Left ventricle myocardium superior (tissue), 1 donor: Measurements from ENCODE around the gene GP5. TPM values are rescaled to one million over a fixed set of nuclear protein-coding genes. Genes with fewer than 3 reads are reported as not detected.
A peak's percentile ranks its signal among the peaks of the same experiment; 100 is the strongest.

Experiments
- ATAC-seq: fragments of 200-7000 bp; cut with Tn5 transposase; one replicate; pipeline ENCODE4 v1.9.1; 2020; ENCODE audit warnings: mild to moderate bottlenecking, moderate library complexity
- DNase-seq: peaks from one replicate; pipeline ENCODE4 v3.0.0-alpha.2; 2020
- intact Hi-C: fragments of 100-400 bp; cut with micrococcal nuclease; formaldehyde crosslinking; loops from one replicate; pipeline ENCODE4 v1.11.0; 2022
- total RNA-seq: library from RNA; stranded (reverse); fragmentation: NEBNext Ultra II Directional; extraction: Animal tissue kit (Norgen Biotek cat#: 25700); gene quantifications from one replicate; pipeline ENCODE4 v1.2.1, GENCODE V29; 2021
- donor health status: DM: no; HTN: yes; CAD: no; lungs with severe emphysema.

GP5 gene
- total RNA-seq, 1 donor from 2014 or later: not detected

GRCh38 chr3:194380326-194380725 lies 18.7 kb downstream of the GP5 start:
- intact Hi-C loops: no loop called here
- DNase-seq (no peak), ATAC-seq (no peak)

- DNase-seq (peak; percentile 13), ATAC-seq (no peak)
- intact Hi-C loops: no loop called here
Measured at GRCh38 chr3:194379651-194380050, 19.4 kb downstream of the GP5 start.

GRCh38 chr3:194379231-194379630 lies 19.8 kb downstream of the GP5 start:
- ATAC-seq: no peak
- intact Hi-C loops: no loop called here
- no peak for DNase-seq

DNA sequence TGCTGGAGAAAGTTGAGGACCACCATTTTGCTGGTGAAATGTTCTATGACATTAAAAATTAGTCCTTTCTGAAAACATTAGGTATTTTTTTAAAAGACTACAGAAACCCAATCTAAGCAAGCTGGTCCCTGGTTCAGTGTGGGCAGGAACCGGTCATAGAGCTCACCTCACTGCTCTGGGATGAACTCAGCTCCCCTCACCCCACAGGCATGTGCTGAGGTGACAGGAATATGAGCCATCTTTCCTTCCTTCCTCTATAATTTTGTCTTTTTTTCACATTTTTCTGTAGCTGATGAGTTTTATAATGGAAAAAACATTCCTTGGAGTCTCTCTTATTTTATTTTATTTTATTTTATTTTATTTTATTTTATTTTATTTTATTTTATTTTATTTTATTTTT lies 21.4 kb downstream of the GP5 start:
- peak; percentile 4 for DNase-seq
- intact Hi-C loops: no loop called here
- ATAC-seq: no peak

DNA sequence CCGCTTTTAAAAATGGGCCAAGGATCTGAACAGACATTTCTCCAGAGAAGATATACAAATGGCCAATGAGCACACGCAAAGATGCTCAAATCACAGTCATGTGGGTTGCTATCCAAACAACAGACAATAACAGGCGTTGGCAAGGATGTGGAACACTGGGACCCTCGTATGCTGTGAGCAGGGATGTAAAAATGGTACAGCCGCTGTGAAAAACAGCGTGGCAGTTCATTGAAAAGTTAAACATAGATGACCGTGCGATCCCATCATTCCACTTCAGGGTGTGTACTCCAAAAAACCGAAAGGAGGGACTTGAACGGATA lies 22.9 kb downstream of the GP5 start:
- ATAC-seq (no peak), DNase-seq (no peak)
- intact Hi-C loops: no loop called here

- ATAC-seq (no peak), DNase-seq (peak; percentile 9)
- intact Hi-C loops: no loop called here
Measured at GRCh38 chr3:194375473-194376240, 23.4 kb downstream of the GP5 start.

DNA sequence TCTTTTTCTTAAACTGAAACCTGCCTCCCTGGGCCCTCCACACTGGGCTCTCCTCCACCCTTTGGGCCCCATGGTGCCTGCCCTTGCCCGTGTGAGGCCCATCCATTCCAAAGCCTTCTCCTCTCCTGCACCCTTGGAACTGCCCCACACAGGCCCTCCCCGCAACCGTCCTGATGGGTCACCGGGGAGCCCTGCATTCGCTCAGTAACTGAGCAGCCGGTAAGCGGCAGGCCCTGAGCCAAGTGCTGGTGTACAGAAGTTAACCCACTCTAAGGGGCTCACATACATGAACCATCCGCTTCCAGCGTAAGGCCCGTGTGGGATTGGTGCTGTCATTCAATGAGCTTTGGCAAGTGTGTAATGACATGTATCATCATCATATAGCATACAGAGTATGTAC lies 24.1 kb downstream of the GP5 start:
- DNase-seq (peak; percentile 25), ATAC-seq (no peak)
- intact Hi-C loops: no loop called here

DNA sequence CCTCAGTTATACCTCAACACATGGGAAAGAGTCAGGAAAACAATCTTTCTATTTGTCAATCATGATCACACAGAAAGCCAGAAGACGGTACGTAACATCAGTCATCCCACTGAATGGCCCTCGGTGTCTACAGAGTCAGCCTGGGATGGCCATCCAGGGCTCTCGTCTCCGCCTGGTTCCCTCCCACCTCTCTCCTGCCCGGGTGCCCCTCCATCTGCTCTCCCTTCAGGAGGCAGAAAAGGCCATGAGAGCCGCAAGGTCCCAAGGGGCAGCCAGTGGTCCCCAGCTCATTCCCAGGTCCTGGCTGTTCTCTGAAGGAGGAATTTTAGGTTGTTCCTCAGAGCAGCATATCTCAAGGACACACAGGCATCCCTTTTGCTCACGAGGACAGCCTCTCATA lies 25.2 kb downstream of the GP5 start:
- ATAC-seq (no peak), DNase-seq (peak; percentile 15)
- intact Hi-C loops: no loop called here

DNA sequence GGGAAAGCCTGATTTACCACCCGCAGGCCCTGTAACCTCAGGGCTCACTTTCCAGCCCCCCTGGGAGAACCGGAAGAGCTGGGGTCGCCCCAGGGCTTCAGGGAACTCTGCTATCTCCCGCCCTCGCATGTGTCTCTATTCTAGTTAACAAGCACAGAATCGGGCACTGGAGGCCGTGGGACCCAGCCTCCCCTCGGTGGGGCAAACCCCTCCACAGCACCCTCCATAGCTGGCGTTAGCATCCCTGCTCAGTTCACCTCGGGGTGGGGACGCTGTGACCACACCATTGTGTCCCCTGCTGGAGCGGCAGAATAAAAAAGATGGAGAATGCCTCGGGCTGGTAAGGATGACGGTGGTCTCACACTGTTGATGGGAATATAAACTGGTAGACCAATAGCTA lies 26.0 kb downstream of the GP5 start:
- no peak for ATAC-seq
- intact Hi-C loops: no loop called here

GRCh38 chr3:194370753-194371152 lies 28.3 kb downstream of the GP5 start:
- intact Hi-C loops: no loop called here
- DNase-seq (no peak), ATAC-seq (no peak)

More for the DNA sequence above, 26.0 kb downstream of the GP5 start:
- DNase-seq: peak; percentile 18

DNA sequence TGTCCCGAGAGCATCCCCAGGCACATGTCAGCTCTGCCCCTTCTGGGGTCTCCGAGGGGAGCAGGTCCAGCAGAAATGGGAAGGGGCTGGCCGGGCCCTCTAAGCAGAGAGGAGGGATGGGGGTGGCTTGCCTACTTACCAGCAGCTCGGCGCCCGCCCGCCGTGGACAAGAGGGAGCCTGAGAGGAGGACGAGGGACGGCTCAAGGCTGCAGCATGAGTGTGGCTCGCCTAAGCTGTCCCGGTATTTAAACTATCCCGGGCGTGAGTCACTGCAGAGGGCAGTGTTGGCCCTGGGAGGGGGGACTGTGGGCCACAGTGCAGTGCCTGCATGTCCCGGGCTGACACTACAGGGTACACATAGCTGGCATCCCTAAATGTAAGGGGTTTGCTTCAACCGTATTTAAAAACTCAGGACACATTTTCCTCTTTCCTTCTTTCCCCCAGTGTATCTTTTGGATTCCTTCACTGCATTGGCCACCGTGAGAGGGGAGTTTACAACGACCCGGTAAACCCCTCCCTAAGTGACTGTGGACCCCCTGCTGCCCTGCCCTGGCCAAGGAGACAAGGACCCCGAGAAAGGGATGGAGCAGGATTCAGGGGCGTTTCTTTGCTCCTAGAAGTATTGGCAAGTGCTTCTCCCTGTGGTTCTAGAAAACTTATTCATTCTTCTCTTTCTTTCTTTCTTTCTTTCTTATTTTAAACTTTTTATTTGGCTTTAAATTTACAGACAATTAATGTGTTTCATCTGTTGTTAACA lies 29.4 kb downstream of the GP5 start, which contains the start of gene LRRC15:
LRRC15 (minus strand) TSS at position 222 of the 758 bp plus-strand sequence. CDS start 8,700 bp downstream, outside the sequence.
- DNase-seq (peak; percentile 24), ATAC-seq (peak; percentile 80)
- intact Hi-C loops: no loop called here

DNA sequence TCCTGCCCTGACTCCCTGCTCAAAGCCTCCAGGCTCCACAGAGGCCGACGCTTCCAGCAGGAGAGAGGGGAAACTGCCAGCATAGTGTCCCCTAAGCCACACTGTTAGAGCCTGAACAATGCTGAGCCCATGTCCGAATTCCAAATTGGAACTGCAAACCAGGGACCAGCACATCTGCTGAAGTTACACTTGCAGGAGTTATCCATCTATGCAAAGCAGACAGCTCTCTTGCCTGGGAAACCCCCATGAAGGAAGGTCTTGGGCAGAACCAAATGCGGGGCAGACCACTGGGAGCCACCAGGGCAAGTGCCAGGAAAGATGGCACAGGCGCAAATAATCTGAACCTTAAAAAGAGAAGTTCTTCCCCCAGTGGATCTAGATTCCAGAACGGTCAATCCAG lies 30.1 kb downstream of the GP5 start:
- ATAC-seq (no peak), DNase-seq (peak; percentile 5)
- intact Hi-C loops: no loop called here

GRCh38 chr3:194367992-194368841 lies 30.8 kb downstream of the GP5 start:
- DNase-seq (peak; percentile 9), ATAC-seq (no peak)
- intact Hi-C loops: no loop called here

GRCh38 chr3:194365978-194366490 lies 33.0 kb downstream of the GP5 start:
- intact Hi-C loops: no loop called here
- no peak for ATAC-seq
- no peak for DNase-seq

GRCh38 chr3:194365526-194365925 lies 33.5 kb downstream of the GP5 start:
- ATAC-seq: no peak
- no peak for DNase-seq
- intact Hi-C loops: no loop called here

GRCh38 chr3:194364652-194365434 lies 34.2 kb downstream of the GP5 start:
- DNase-seq (peak; percentile 51), ATAC-seq (peak; percentile 48)
- intact Hi-C loops: no loop called here

GRCh38 chr3:194364314-194364651 lies 34.8 kb downstream of the GP5 start:
- DNase-seq: no peak
- peak; percentile 14 for ATAC-seq
- intact Hi-C loops: no loop called here

DNA sequence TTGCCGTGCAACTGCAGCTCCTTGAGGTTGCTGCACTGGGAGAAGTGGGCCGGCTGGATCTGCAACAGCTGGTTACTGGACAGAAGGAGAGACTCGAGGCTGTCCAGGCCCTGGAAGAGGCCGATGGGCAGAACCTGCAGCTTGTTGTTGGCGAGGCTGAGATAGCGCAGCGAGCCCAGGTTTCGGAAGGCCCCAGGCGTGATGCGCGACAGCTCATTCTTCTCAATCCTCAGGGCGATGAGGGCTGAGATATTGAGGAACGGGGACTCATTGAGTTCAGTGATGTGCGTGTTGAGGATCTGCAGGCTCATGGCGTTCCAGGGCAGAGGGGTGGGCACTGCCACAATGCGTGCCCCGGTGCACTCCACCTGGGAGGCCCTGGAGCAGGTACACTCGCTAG lies 38.5 kb downstream of the GP5 start:
- ATAC-seq (no peak), DNase-seq (no peak)
- intact Hi-C loops: no loop called here

DNA sequence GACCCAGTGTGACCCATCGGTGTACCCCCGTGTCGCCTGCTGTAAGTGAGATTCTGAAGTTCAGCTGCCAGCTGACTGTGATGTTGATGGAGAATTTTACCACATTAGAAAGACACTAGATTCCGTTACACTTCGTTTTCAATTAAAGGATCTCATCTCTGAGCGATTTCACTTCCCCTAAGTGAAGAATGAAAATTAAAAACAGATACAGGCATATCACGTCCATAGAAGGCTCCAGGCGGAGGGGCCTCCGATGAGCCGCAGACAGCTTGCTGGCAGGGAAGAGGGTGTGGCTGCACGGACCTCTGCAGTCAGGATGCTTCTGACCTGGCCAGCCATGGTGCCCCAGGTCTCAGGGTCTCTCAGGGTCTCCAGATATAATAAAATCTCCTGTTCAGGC lies 41.4 kb downstream of the GP5 start:
- ATAC-seq: no peak
- intact Hi-C loops: no loop called here
- DNase-seq: no peak
